Skeletal muscle satellite cell (primary cell): ENCODE measurements around the gene CDC37. TPM values are rescaled to one million over a fixed set of nuclear protein-coding genes. Genes with fewer than 3 reads are reported as not detected.

ENCODE experiments used
- H3K27me3 ChIP-seq: 2 replicates; pipeline ENCODE4 v1.7.0; 2013; ENCODE audit warnings: low read length; ENCODE audit not compliant: control insufficient read depth, insufficient read depth
- H3K36me3 ChIP-seq: 2 replicates; pipeline ENCODE4 v1.7.0; 2013; ENCODE audit warnings: mild to moderate bottlenecking, control low read depth, low read length; ENCODE audit not compliant: insufficient read depth
- H3K4me1 ChIP-seq: 2 replicates; pipeline ENCODE4 v1.7.0; 2013; ENCODE audit warnings: low read length; ENCODE audit not compliant: control insufficient read depth, insufficient read depth
- H3K4me2 ChIP-seq: 2 replicates; pipeline ENCODE4 v1.7.0; 2013; ENCODE audit warnings: mild to moderate bottlenecking, low read length
- H3K4me3 ChIP-seq: 2 replicates; pipeline ENCODE4 v1.7.0; 2013; ENCODE audit warnings: low read length
- H3K9ac ChIP-seq: 2 replicates; pipeline ENCODE4 v1.7.0; 2013; ENCODE audit warnings: mild to moderate bottlenecking, low read depth, low read length, moderate library complexity
- H3K9me3 ChIP-seq: replicated peaks from 2 replicates; pipeline ENCODE4 v1.7.0; 2013; ENCODE audit warnings: mild to moderate bottlenecking, control low read depth, low read length
- total RNA-seq: library from RNA; depleted of rRNA; stranded (reverse); fragments of >200 nt; gene quantifications from 2 replicates; pipeline ENCODE4 v1.2.3, GENCODE V29; 2012; rRNA removed

The CDC37 gene
- total RNA-seq, result 210 and 249 TPM in 2 replicates

DNA sequence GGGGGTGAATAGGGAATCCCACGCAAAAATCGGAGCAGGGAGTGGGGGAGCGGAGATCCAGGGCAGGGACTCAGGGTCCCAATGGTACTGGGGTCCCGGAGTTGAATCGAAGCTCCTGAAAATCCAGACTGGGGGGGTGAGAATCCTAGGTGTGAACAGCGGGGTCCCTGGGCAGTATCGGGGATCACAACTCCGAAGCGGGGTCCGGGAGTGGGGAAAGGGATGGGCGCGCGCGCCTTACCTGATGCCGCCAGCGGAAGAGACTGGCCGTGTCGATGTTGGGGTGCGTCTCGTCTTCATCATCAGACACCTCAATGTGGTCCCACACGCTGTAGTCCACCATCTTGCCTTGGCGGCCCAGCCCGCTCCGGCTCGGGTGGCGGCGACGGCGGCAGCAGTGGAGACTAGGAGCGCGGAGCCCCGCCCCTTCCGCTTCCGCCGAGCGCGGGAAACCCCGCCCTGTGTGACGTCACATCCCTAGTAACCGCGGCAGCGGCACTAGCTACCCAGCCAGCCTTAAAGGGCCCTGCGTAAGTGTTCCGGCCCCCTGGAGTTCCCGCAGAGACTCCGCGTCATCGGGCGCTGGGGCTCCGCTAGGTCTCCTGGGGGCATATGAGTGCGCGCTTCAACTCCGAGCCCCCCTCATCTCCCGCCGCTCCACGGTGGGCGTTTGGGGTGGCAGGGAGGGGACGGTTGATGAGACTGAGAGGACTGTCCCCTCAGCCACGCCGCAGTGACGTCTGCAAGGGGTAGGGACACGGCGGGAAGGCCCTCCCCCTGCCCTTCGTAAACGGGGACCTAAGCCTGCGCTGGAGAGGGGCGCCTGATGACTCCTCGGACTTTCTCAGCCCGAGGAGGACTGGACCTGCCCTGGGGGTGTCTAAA is at the start of gene CDC37:
Gene CDC37, minus strand, starts transcription at position 406 of the 885 bp plus-strand sequence. Its CDS starts 63 bp downstream, at position 343.
- peak within 1 kb of the TSS; percentile 90 for H3K4me3 ChIP-seq
- no peaks in the 10 kb centered on the region for H3K9me3 ChIP-seq
- peaks cover 12% of the 10 kb centered on the region for H3K27me3 ChIP-seq
- peak within 1 kb of the TSS; percentile 99 for H3K4me2 ChIP-seq
- H3K9ac ChIP-seq, result peak within 1 kb of the TSS; percentile 99
- peaks cover 34% of the 10 kb centered on the region for H3K4me1 ChIP-seq
- peaks cover 19% of the 10 kb centered on the region for H3K36me3 ChIP-seq

GRCh38 chr19:10450853-10451609 is 47.7 kb upstream of the CDC37 start:
- H3K27me3 ChIP-seq, result no peaks in the 10 kb centered on the region
- no peak overlapping the region for H3K4me3 ChIP-seq
- H3K4me2 ChIP-seq, result no peak overlapping the region
- H3K36me3 ChIP-seq, result no peaks in the 10 kb centered on the region
- H3K9me3 ChIP-seq, result no peaks in the 10 kb centered on the region
- no peaks in the 10 kb centered on the region for H3K4me1 ChIP-seq
- no peak overlapping the region for H3K9ac ChIP-seq

- H3K36me3 ChIP-seq, result no peaks in the 10 kb centered on the region
- no peaks in the 10 kb centered on the region for H3K9me3 ChIP-seq
- no peak overlapping the region for H3K4me3 ChIP-seq
These were observed 47.0 kb upstream of the CDC37 start for GRCh38 chr19:10450191-10450852.

GRCh38 chr19:10449037-10449436 is 45.7 kb upstream of the CDC37 start:
- Histone ChIP-seq H3K27me3 (no peaks in the 10 kb centered on the region), H3K9me3 (no peaks in the 10 kb centered on the region), H3K36me3 (no peaks in the 10 kb centered on the region)

More at GRCh38 chr19:10450191-10450852, 47.0 kb upstream of the CDC37 start:
- H3K4me2 ChIP-seq, result no peak overlapping the region
- no peaks in the 10 kb centered on the region for H3K27me3 ChIP-seq
- H3K9ac ChIP-seq, result no peak overlapping the region
- no peaks in the 10 kb centered on the region for H3K4me1 ChIP-seq

GRCh38 chr19:10442698-10443097 is 39.4 kb upstream of the CDC37 start:
- H3K4me3 ChIP-seq, result no peak overlapping the region
- no peaks in the 10 kb centered on the region for H3K27me3 ChIP-seq
- H3K4me1 ChIP-seq, result no peaks in the 10 kb centered on the region
- H3K36me3 ChIP-seq, result no peaks in the 10 kb centered on the region
- no peaks in the 10 kb centered on the region for H3K9me3 ChIP-seq
- H3K4me2 ChIP-seq, result no peak overlapping the region
- H3K9ac ChIP-seq, result no peak overlapping the region

More at GRCh38 chr19:10449037-10449436, 45.7 kb upstream of the CDC37 start:
- no peaks in the 10 kb centered on the region for H3K4me1 ChIP-seq
- H3K4me2 ChIP-seq, result no peak overlapping the region
- H3K4me3 ChIP-seq, result no peak overlapping the region
- H3K9ac ChIP-seq, result no peak overlapping the region

DNA sequence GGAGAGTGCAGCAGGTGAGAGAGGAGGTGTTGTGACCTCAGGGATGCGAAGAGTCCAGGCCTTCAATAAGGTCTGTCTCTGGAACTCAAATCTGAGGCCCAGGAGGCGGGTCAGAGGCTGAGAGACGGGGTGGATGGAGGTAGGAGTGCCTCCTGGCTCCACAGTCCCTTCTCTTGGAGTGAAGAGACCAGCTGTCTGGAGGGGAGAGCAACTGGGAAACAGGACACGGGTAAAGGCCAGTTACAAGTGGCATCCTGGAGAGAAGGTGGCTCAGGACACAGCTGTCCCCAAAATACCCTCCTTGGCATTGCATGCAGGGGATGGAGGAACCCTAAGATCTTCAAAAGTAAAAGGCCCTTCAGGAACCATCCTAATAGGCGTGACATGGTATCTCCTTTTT is 36.2 kb upstream of the CDC37 start:
- H3K9ac ChIP-seq, result no peak overlapping the region
- H3K4me3 ChIP-seq, result no peak overlapping the region
- no peaks in the 10 kb centered on the region for H3K4me1 ChIP-seq
- no peaks in the 10 kb centered on the region for H3K27me3 ChIP-seq
- H3K9me3 ChIP-seq, result no peaks in the 10 kb centered on the region
- H3K4me2 ChIP-seq, result no peak overlapping the region
- no peaks in the 10 kb centered on the region for H3K36me3 ChIP-seq

GRCh38 chr19:10433131-10433536 is 29.8 kb upstream of the CDC37 start:
- no peaks in the 10 kb centered on the region for H3K9me3 ChIP-seq
- H3K27me3 ChIP-seq, result peaks cover 5% of the 10 kb centered on the region
- no peak overlapping the region for H3K4me3 ChIP-seq
- H3K9ac ChIP-seq, result no peak overlapping the region
- peaks cover 17% of the 10 kb centered on the region for H3K4me1 ChIP-seq
- H3K4me2 ChIP-seq, result peak overlapping the region; percentile 86
- H3K36me3 ChIP-seq, result no peaks in the 10 kb centered on the region

DNA sequence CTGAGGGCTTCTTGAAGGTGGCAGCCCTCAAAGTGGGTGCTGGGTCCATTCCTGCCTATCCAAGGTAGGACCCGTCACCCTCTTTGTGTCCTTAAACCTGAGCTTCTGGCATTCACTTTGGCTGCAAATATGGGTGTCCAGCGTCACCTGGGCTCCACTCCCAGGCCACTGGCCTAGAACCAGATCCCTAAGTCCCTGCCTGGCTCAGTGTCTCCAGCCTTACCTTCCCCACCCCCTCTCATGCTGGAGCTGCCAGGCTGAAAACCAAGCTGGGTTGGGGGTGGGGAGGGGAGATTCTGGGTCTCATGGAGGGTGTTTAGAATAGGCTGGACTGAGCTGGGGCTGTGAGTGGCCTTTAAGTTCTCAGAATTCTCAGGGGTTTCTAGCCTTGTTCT is 29.4 kb upstream of the CDC37 start:
- H3K4me2 ChIP-seq, result peak overlapping the region; percentile 86
- peaks cover 17% of the 10 kb centered on the region for H3K4me1 ChIP-seq
- no peak overlapping the region for H3K9ac ChIP-seq
- H3K9me3 ChIP-seq, result no peaks in the 10 kb centered on the region
- no peaks in the 10 kb centered on the region for H3K36me3 ChIP-seq
- no peak overlapping the region for H3K4me3 ChIP-seq
- peaks cover 5% of the 10 kb centered on the region for H3K27me3 ChIP-seq

DNA sequence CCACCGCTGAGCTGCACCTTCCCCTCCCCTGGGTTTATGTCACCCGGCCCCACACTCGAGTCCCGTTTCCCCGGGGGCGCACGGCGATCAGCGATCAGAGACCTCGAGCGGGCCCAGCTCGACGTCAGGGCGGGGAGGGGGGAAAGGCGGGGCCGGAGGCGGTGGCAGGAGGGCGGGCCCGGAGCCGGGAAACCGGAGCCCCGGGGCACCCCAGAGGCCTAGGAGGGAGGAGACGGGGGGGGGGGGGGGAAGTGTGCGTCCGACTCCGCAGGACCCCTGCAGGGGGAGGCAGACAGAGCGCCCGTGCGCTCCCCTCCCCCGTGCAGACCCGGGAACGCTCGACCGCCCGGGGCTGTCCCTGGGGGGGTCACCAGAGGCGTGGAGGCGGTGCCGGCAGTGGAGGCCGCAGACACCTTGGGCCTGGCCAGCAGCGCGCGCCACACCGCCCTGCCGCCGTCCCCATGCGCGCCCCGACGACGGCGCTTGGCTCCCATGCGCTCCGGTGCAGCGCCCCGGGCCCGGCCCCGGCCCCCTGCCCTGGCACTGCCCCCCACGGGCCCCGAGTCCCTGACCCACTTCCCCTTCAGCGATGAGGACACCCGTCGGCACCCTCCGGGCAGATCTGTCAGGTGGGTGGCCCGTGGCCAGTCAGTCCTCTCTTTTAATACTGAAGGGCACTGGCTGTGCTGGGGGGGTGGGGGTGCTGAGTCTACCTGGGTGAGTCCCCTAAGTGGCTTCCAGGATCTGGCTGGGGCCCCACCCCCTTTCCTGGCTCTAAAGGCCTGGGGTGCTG is 28.8 kb upstream of the CDC37 start:
- Histone ChIP-seq H3K4me1 (peaks cover 17% of the 10 kb centered on the region), H3K27me3 (peaks cover 9% of the 10 kb centered on the region), H3K4me3 (peak overlapping the region; percentile 78)

DNA sequence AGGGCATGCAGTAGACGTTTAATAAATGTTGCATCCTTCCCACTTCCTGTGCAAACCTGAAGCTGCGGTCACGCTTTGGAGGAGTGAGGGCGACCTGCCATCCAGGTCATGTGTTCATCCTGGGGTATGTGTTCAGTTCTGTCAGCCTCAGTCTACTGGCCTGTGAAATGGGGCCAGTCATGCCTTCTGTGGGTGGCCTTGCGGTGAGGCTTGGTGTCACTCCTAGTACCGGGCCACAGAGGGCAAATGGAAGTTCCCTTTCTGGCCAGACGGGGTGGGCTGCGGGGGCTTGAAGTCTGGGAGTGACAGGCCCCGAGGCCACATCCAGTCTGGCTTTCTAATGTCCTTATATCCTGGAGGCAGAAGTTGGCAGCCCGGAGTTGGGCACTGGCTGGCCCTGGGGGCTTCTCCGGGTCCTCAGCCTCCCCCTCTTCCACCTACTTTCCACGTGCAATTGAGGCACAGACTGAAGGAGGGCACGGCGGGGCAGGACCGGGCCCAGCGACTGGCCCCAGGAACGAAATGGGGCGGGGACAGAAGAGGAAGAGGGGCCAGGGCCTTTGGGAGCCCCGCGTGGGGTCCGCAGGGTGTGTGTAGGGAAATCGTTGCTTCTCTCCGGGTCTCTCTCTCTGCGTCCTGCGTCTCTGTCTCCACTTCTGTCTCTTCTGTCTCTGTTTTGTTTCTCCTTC is 28.1 kb upstream of the CDC37 start:
- H3K4me2 ChIP-seq, result peak overlapping the region; percentile 86
- peak overlapping the region; percentile 78 for H3K4me3 ChIP-seq
- peak overlapping the region; percentile 79 for H3K9ac ChIP-seq
- no peaks in the 10 kb centered on the region for H3K36me3 ChIP-seq
- no peaks in the 10 kb centered on the region for H3K9me3 ChIP-seq
- peaks cover 9% of the 10 kb centered on the region for H3K27me3 ChIP-seq
- peaks cover 17% of the 10 kb centered on the region for H3K4me1 ChIP-seq

More for the DNA sequence above, 28.8 kb upstream of the CDC37 start:
- Histone ChIP-seq H3K36me3 (no peaks in the 10 kb centered on the region), H3K4me2 (peak overlapping the region; percentile 86), H3K9me3 (no peaks in the 10 kb centered on the region), H3K9ac (peak overlapping the region; percentile 67)
